Uterus (tissue), 2 donors: Measurements from ENCODE around the gene SH3BGRL2.

Experiments used
- POLR2A ChIP-seq, 2 donors: fragments of 450-650 bp; IDR thresholded peaks; one replicate each; pipeline ENCODE4 v1.6.1; 2016; ENCODE audit warnings: antibody characterized with exemption in 2 of 2, mild to moderate bottlenecking in 1 of 2, moderate library complexity in 1 of 2
- TF ChIP-seq, protein P1 (sequence below), 4 experiments: fragments of 200-600 bp in 2 of 4; fragments of 450-650 bp in 2 of 4; sonication (generic) in 2 of 4; IDR thresholded peaks; one replicate each; pipeline ENCODE4 v1.5.1; 2016 to 2019; ENCODE audit warnings: antibody characterized with exemption in 4 of 4, mild to moderate bottlenecking in 2 of 4, moderate library complexity in 1 of 4

DNA sequence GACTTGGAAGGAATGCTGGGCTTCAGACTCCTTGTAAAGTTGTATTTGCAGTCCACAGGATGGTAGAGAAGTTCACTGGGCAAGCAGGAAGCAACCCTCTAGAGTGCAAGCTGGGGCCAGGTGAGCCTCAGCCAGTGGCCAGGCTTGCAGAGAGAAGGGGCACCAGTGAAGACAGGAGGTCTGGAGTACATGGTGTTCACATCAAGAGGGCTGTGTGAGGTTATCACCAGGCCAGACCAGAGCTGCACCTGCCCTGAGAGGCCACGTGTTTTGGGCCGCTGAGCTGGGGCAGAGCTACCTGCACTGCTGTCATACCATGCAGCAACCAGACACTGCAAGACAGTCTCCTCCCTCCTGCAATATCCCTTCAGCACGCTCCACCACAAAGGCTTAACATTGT, 79.0 kb downstream of the SH3BGRL2 start:
- TF ChIP-seq POLR2A (IDR thresholded peaks at IDR 0.05) = no peak
- TF ChIP-seq, protein P1, sequence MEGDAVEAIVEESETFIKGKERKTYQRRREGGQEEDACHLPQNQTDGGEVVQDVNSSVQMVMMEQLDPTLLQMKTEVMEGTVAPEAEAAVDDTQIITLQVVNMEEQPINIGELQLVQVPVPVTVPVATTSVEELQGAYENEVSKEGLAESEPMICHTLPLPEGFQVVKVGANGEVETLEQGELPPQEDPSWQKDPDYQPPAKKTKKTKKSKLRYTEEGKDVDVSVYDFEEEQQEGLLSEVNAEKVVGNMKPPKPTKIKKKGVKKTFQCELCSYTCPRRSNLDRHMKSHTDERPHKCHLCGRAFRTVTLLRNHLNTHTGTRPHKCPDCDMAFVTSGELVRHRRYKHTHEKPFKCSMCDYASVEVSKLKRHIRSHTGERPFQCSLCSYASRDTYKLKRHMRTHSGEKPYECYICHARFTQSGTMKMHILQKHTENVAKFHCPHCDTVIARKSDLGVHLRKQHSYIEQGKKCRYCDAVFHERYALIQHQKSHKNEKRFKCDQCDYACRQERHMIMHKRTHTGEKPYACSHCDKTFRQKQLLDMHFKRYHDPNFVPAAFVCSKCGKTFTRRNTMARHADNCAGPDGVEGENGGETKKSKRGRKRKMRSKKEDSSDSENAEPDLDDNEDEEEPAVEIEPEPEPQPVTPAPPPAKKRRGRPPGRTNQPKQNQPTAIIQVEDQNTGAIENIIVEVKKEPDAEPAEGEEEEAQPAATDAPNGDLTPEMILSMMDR (IDR thresholded peaks at IDR 0.05) = no peak
